Skeletal muscle satellite cell (primary cell): Measurements from ENCODE around the gene C4B.
"Not testable (repeated sequence)": the region's sequence is repeated elsewhere in the genome, so short reads cannot be mapped to it uniquely, and the experiment has no call there.

Experiments
- H3K27me3 ChIP-seq: 2 replicates; pipeline ENCODE4 v1.7.0; 2013; ENCODE audit warnings: low read length; ENCODE audit not compliant: control insufficient read depth, insufficient read depth
- H3K36me3 ChIP-seq: 2 replicates; pipeline ENCODE4 v1.7.0; 2013; ENCODE audit warnings: mild to moderate bottlenecking, control low read depth, low read length; ENCODE audit not compliant: insufficient read depth
- H3K4me1 ChIP-seq: 2 replicates; pipeline ENCODE4 v1.7.0; 2013; ENCODE audit warnings: low read length; ENCODE audit not compliant: control insufficient read depth, insufficient read depth
- H3K4me2 ChIP-seq: 2 replicates; pipeline ENCODE4 v1.7.0; 2013; ENCODE audit warnings: mild to moderate bottlenecking, low read length
- H3K4me3 ChIP-seq: 2 replicates; pipeline ENCODE4 v1.7.0; 2013; ENCODE audit warnings: low read length
- H3K9ac ChIP-seq: 2 replicates; pipeline ENCODE4 v1.7.0; 2013; ENCODE audit warnings: mild to moderate bottlenecking, low read depth, low read length, moderate library complexity
- H3K9me3 ChIP-seq: replicated peaks from 2 replicates; pipeline ENCODE4 v1.7.0; 2013; ENCODE audit warnings: mild to moderate bottlenecking, control low read depth, low read length

The C4B gene

DNA sequence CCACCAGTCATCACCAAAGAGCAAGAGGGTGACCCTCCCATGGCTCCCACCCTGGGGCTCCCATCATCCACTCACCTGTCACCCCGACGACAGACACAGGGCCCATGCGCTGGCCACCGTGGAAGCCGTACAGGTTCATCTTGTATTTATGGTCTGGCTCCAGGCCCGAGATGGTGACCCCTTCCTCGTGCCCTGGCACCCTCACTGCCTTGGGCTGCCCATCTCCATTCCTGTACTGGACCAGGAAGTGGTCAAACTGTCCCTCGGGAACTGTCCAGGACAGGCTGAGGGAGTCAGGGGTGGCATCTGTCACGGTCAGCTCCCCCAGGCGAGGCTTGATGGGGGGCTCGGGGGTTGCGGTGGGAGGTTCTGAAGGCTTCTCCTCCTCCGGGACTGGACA lies 53.7 kb downstream of the C4B start:
- peaks cover 68% of the 10 kb centered on the region for H3K27me3 ChIP-seq
- H3K9ac ChIP-seq, H3K4me3 ChIP-seq, H3K4me1 ChIP-seq, H3K9me3 ChIP-seq, H3K4me2 ChIP-seq, H3K36me3 ChIP-seq: not testable (repeated sequence)

DNA sequence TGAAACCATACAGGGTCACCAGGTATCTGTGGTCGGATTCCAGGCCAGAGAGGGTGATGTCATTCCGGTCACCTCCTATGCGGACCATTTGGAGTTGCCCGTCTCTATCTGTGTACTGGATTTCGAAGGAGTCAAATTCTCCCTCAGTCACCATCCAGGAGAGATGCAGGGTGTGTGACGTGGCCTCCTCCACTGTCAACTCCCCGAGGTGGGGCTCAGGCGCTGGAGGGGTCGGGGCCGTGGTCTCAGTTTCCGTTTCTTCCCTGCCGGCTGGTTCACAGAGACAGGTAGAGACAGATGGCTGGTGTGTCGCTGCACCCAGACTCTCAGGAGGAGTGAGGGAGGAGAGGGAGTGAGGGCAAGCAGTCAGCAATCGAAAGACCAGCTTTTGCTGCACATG lies 54.3 kb downstream of the C4B start:
- no peaks in the 10 kb centered on the region for H3K36me3 ChIP-seq
- peaks cover 66% of the 10 kb centered on the region for H3K27me3 ChIP-seq

GRCh38 chr6:32069460-32069859 lies 54.9 kb downstream of the C4B start:
- Histone ChIP-seq H3K9ac (no peak overlapping the region), H3K4me2 (no peak overlapping the region), H3K9me3 (no peaks in the 10 kb centered on the region), H3K27me3 (peaks cover 68% of the 10 kb centered on the region), H3K4me3 (no peak overlapping the region), H3K36me3 (no peaks in the 10 kb centered on the region), H3K4me1 (no peaks in the 10 kb centered on the region)

More for the DNA sequence above, 54.3 kb downstream of the C4B start:
- no peak overlapping the region for H3K4me2 ChIP-seq
- H3K9ac ChIP-seq, result no peak overlapping the region
- no peak overlapping the region for H3K4me3 ChIP-seq
- H3K4me1 ChIP-seq, result no peaks in the 10 kb centered on the region
- no peaks in the 10 kb centered on the region for H3K9me3 ChIP-seq

DNA sequence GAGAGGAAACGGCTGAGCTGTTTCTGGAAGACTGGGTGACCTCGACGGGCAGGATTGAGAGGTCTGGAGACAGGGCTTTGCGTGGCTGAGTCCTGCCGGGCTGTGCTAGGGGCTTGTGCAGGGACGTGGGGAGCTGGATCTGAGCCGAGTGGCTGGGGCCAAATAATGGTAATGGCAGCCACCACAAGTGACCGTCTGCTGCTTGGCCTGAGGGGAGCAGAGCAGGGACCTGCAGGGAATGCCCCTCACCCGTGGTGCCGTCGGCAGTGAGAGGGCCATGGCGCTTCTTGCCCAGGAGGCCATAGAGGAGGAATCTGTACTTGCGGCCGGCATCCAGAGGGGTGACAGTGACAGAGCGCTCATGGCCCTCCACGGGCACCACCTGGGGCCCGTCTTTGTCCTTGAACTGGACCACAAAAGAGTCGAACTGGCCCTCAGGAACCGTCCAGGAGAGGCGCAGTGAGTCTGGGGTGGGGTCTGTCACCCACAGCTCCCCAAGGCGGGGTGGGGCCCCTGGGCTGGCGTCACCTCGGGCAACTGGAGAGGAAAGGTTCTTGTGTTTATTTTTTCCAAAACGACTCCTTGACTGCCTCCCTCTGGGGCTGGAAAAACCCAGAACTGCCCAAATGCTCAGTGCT lies 55.4 kb downstream of the C4B start:
- no peaks in the 10 kb centered on the region for H3K36me3 ChIP-seq
- no peaks in the 10 kb centered on the region for H3K9me3 ChIP-seq
- H3K4me2 ChIP-seq, result no peak overlapping the region
- no peak overlapping the region for H3K4me3 ChIP-seq
- H3K4me1 ChIP-seq, result no peaks in the 10 kb centered on the region
- H3K27me3 ChIP-seq, result peaks cover 70% of the 10 kb centered on the region
- no peak overlapping the region for H3K9ac ChIP-seq

- no peaks in the 10 kb centered on the region for H3K36me3 ChIP-seq
Observed at GRCh38 chr6:32070814-32071543, 56.4 kb downstream of the C4B start.

DNA sequence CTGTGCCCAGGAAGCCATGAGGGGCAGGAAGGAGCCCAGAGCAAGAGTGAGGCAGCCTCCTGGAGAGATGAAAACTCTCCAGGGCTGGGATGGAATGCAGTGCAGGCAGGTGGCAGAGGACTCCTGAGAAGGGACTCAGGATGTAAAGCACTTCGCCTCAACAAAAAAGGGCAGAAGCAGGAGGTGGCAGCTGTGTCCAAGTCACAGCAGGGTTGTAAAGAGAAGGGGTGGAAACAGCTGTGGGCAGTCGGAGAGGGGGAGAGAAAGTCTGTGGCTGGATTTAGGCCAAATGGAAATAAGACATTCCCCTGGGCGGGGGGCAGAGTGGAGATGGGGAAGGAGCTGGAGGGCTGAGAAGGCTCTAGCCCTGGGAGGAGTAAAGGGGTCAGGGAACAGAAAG lies 58.5 kb downstream of the C4B start:
- no peak overlapping the region for H3K4me2 ChIP-seq
- no peak overlapping the region for H3K4me3 ChIP-seq
- H3K9me3 ChIP-seq, result no peaks in the 10 kb centered on the region
- H3K4me1 ChIP-seq, result peaks cover 16% of the 10 kb centered on the region
- H3K9ac ChIP-seq, result no peak overlapping the region
- peaks cover 59% of the 10 kb centered on the region for H3K27me3 ChIP-seq
- no peaks in the 10 kb centered on the region for H3K36me3 ChIP-seq

More at GRCh38 chr6:32070814-32071543, 56.4 kb downstream of the C4B start:
- Histone ChIP-seq H3K9me3 (no peaks in the 10 kb centered on the region), H3K4me2 (no peak overlapping the region), H3K27me3 (peaks cover 65% of the 10 kb centered on the region), H3K4me1 (peaks cover 5% of the 10 kb centered on the region), H3K4me3 (no peak overlapping the region), H3K9ac (no peak overlapping the region)

DNA sequence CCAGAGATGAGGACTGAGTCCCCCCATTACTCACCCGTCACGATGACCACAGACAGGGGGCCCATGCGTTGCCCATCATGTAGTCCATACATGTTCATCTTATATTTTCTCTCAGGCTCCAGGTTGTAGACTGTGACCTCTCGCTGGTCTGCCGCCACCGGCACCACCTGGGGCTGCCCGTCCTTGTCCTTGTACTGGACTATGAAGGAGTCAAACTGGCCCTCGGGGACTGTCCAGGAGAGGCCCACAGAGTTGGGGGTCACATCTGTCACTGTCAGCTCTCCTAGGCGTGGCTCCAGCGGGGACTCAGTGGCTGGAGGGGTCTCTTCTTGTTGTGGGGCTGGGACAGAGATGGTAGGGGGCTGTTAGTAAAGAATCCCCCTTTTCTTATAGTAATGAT lies 59.0 kb downstream of the C4B start:
- H3K4me1 ChIP-seq, result peaks cover 16% of the 10 kb centered on the region
- H3K4me3 ChIP-seq, result no peak overlapping the region
- no peaks in the 10 kb centered on the region for H3K9me3 ChIP-seq
- H3K36me3 ChIP-seq, result no peaks in the 10 kb centered on the region
- no peak overlapping the region for H3K4me2 ChIP-seq
- H3K27me3 ChIP-seq, result peaks cover 54% of the 10 kb centered on the region
- H3K9ac ChIP-seq, result no peak overlapping the region

DNA sequence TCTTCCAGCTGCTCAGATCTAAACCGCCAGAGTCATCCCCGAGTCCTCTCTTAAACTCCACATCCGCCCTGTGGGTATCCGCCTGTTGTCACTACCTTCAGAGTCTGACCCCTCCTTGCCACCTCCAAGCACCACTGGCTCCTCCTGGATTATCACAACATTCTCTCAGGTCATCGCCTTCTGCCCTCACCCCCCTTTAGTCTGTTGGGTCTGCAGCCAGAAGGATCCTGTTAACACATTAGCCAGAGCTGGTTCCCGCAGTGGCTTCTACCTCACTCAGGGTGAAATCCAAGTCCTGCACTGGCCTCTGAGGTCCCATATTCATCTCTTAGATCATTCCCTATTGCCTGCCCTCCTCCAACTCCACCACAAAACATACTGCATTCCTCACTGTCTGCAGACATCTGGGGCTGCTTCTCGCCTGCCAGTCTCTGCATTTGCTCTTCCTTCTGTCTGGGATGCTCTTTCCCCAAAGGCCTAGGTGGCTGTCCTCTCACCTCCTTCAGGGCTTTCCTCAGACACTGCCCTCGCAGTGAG lies 60.5 kb downstream of the C4B start:
- Histone ChIP-seq H3K36me3 (no peaks in the 10 kb centered on the region), H3K9ac (no peak overlapping the region), H3K9me3 (no peaks in the 10 kb centered on the region), H3K4me2 (no peak overlapping the region), H3K4me1 (peaks cover 20% of the 10 kb centered on the region), H3K27me3 (peaks cover 39% of the 10 kb centered on the region), H3K4me3 (no peak overlapping the region)

DNA sequence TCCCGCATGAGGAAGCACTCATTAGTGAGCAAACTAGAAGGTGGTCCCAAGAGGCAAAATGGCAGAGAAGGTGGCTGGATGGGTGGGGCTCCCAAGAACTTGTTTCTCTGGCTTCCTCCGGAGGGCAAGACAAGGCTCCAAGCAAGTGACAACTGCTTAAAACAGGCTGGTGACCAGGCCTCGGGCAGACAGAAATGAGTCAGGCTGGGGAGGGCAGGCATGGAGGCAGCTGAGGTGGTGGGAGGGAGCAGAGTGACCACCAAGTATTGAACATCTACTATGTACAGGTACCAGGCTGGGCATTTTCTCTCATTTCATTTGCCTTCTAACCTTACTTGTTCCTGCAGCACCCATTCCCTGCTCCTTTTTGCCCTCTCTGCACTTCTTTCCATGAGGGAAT lies 61.2 kb downstream of the C4B start:
- H3K9me3 ChIP-seq, result no peaks in the 10 kb centered on the region
- H3K27me3 ChIP-seq, result peaks cover 32% of the 10 kb centered on the region
- no peak overlapping the region for H3K4me3 ChIP-seq
- peaks cover 25% of the 10 kb centered on the region for H3K4me1 ChIP-seq
- no peak overlapping the region for H3K4me2 ChIP-seq
- no peak overlapping the region for H3K9ac ChIP-seq
- no peaks in the 10 kb centered on the region for H3K36me3 ChIP-seq

DNA sequence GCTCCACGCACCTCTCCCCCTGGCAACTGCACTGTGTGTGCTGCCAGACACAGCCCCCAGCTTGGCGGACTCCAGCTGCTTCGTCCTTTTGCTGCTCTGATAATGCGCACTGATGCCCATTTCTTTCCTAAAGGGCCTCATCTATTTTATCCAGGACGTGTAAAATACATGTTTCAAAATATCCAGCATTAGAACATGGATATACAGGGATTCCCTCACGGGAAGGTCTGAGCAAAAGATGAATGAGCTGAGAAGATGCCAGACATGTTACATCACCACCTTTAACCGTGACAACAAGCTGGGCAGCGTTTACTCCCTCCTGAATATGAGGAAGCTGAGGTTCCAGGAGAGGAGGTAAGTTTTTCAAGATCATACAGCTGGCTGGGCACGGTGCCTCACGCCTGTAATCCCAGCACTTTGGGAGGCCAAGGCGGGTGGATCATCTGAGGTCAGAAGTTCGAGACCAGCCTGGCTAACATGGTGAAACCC lies 61.8 kb downstream of the C4B start:
- no peaks in the 10 kb centered on the region for H3K36me3 ChIP-seq
- H3K9me3 ChIP-seq, result no peaks in the 10 kb centered on the region
- H3K4me3 ChIP-seq, result no peak overlapping the region
- H3K4me2 ChIP-seq, result no peak overlapping the region
- H3K27me3 ChIP-seq, result peaks cover 27% of the 10 kb centered on the region
- H3K9ac ChIP-seq, result no peak overlapping the region
- peaks cover 31% of the 10 kb centered on the region for H3K4me1 ChIP-seq

- no peak overlapping the region for H3K9ac ChIP-seq
- no peaks in the 10 kb centered on the region for H3K36me3 ChIP-seq
- H3K27me3 ChIP-seq, result peaks cover 14% of the 10 kb centered on the region
- H3K9me3 ChIP-seq, result no peaks in the 10 kb centered on the region
- H3K4me3 ChIP-seq, result no peak overlapping the region
- no peak overlapping the region for H3K4me2 ChIP-seq
- peaks cover 54% of the 10 kb centered on the region for H3K4me1 ChIP-seq
Observed at GRCh38 chr6:32079566-32080290, 65.1 kb downstream of the C4B start.
